Uterus (tissue), 2 donors: ENCODE results near the gene LIMCH1.

ENCODE experiments used
- POLR2A ChIP-seq, 2 donors: fragments of 450-650 bp; IDR thresholded peaks; one replicate each; pipeline ENCODE4 v1.6.1; 2016; ENCODE audit warnings: antibody characterized with exemption in 2 of 2, mild to moderate bottlenecking in 1 of 2, moderate library complexity in 1 of 2
- TF ChIP-seq, protein P1 (sequence below), 4 experiments: fragments of 200-600 bp in 2 of 4; fragments of 450-650 bp in 2 of 4; sonication (generic) in 2 of 4; IDR thresholded peaks; one replicate each; pipeline ENCODE4 v1.5.1; 2016 to 2019; ENCODE audit warnings: antibody characterized with exemption in 4 of 4, mild to moderate bottlenecking in 2 of 4, moderate library complexity in 1 of 4

- TF ChIP-seq, protein P1, sequence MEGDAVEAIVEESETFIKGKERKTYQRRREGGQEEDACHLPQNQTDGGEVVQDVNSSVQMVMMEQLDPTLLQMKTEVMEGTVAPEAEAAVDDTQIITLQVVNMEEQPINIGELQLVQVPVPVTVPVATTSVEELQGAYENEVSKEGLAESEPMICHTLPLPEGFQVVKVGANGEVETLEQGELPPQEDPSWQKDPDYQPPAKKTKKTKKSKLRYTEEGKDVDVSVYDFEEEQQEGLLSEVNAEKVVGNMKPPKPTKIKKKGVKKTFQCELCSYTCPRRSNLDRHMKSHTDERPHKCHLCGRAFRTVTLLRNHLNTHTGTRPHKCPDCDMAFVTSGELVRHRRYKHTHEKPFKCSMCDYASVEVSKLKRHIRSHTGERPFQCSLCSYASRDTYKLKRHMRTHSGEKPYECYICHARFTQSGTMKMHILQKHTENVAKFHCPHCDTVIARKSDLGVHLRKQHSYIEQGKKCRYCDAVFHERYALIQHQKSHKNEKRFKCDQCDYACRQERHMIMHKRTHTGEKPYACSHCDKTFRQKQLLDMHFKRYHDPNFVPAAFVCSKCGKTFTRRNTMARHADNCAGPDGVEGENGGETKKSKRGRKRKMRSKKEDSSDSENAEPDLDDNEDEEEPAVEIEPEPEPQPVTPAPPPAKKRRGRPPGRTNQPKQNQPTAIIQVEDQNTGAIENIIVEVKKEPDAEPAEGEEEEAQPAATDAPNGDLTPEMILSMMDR (IDR thresholded peaks at IDR 0.05) = no peak
- no peak for TF ChIP-seq POLR2A (IDR thresholded peaks at IDR 0.05)
Measured at GRCh38 chr4:41594432-41594831, 56.5 kb downstream of the LIMCH1 start.
